NB4 (cell line): Measurements from ENCODE around the gene GIMAP7.

Experiments used
- CTCF ChIP-seq: IDR thresholded peaks from one replicate; pipeline ENCODE4 v1.5.1; 2012; ENCODE audit warnings: low read depth, low read length
- MAX ChIP-seq: IDR thresholded peaks from 2 replicates; pipeline ENCODE4 v1.6.1; 2011; ENCODE audit warnings: low read depth, low read length
- MYC ChIP-seq: IDR thresholded peaks from 2 replicates; pipeline ENCODE4 v1.6.1; 2011; ENCODE audit warnings: low read depth, low read length
- POLR2A ChIP-seq: IDR thresholded peaks from 2 replicates; pipeline ENCODE4 v1.6.1; 2011; ENCODE audit warnings: mild to moderate bottlenecking; ENCODE audit not compliant: insufficient read length; ENCODE audit errors: extremely low read depth

GRCh38 chr7:150468241-150468640 lies 46.4 kb upstream of the GIMAP7 start:
- TF ChIP-seq CTCF = no peak
- no peak for TF ChIP-seq POLR2A
- TF ChIP-seq MYC = no peak
- TF ChIP-seq MAX = no peak
